ENCODE measurements around the gene FEV.
"Not testable (repeated sequence)": the region's sequence is repeated elsewhere in the genome, so short reads cannot be mapped to it uniquely, and the experiment has no call there.

Gene FEV

DNA sequence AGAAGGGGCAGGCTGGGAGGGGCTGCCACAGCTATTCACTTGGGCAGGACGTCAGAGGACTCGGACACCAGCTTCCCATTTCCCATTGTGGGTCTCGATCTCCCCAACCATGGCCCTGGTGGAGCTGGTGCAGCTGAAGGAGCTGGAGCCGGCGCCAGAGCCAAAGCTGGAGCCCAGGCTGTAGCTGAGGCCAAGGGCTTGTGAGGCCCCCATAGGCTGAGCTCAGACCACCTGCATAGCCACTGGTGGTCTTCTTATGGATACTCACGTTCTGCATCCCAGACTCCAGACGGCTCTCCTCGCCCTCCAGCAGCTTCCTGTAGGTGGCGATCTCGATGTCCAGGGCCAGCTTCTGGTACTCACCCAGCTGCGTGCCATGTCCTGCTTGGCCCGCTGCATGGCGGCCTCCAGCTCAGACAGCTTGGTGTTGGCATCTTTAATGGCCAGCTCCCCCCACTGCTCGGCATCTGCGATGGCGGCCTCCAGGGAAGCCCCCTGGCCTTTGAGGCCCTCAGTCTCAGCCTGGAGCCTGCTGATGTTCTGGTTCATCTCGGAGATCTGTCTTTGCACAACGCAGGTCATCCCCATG, 31.5 kb downstream of the FEV start:
- no peak overlapping the region for H3K4me3 ChIP-seq (ENCODE audit: low read depth, low read length)
- no peak for TF ChIP-seq CTCF (IDR thresholded peaks at IDR 0.05; ENCODE audit: borderline replicate concordance, insufficient read depth, low read depth, low read length)

GRCh38 chr2:218952160-218952559, 32.8 kb downstream of the FEV start:
- TF ChIP-seq CTCF (IDR thresholded peaks at IDR 0.05; ENCODE audit: borderline replicate concordance, insufficient read depth, low read depth, low read length): no peak
- no peak overlapping the region for H3K4me3 ChIP-seq (ENCODE audit: low read depth, low read length)

DNA sequence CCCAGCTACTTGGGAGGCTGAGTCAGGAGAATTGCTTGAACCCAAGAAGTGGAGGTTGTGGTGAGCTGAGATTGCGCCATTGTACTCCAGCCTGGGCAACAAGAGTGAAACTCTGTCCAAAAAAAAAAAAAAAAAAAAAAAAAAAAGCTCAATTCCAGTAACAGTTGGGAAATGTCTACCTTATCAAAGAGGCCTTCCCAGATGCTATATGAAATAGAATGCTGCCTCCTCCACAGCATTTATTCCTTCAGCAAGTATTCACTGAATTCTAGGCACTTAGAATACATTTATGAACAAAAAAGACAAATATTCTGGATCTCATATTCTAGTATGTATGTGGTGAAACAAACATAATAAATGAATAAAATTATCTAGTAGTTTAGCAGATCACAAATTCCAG, 38.4 kb downstream of the FEV start:
- no peak for TF ChIP-seq CTCF (IDR thresholded peaks at IDR 0.05; ENCODE audit: borderline replicate concordance, insufficient read depth, low read depth, low read length)
- H3K4me3 ChIP-seq (ENCODE audit: low read depth, low read length): no peak overlapping the region

DNA sequence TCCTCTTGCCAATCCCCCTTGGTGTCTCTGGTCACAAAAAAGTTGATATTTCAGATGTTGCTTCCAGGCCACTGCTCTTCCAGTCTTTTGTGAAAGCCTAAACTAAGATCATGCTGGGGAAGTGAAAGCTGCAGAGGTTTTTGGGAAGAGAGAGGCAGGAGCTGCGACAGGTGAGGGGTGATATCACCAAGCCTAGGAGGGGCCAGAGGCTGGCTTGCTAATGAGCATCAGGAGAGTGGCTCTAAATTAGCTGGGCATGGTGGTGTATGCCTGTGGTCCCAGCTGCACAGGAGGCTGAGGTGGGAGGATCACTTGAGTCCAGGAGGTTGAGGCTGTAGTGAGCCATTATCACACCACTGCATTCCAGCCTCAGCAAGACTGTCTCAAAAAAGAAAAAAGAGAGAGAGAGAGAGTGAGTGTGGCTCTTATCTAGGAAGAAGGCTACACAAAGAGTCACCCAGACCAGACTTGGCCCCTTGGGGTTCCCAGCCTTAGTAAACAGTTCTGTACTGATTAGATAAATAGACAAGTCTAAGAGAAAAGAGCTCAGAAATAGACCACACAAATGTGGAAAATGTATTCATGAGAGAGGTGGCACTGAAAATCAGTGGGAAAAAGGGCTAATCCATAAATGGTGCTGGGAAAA, 40.1 kb downstream of the FEV start:
- TF ChIP-seq CTCF (IDR thresholded peaks at IDR 0.05; ENCODE audit: borderline replicate concordance, insufficient read depth, low read depth, low read length): no peak
- H3K4me3 ChIP-seq (ENCODE audit: low read depth, low read length): no peak overlapping the region

GRCh38 chr2:218931751-218932150, 53.2 kb downstream of the FEV start:
- H3K4me3 ChIP-seq (ENCODE audit: low read depth, low read length): not testable (repeated sequence)
